Measurements from ENCODE around the gene PRKCE. TPM values are rescaled to one million over a fixed set of nuclear protein-coding genes. Genes with fewer than 3 reads are reported as not detected.

PRKCE gene
- total RNA-seq, 6 experiments from 2014 or later: 5.2 to 18.8 (median 11.0) TPM

DNA sequence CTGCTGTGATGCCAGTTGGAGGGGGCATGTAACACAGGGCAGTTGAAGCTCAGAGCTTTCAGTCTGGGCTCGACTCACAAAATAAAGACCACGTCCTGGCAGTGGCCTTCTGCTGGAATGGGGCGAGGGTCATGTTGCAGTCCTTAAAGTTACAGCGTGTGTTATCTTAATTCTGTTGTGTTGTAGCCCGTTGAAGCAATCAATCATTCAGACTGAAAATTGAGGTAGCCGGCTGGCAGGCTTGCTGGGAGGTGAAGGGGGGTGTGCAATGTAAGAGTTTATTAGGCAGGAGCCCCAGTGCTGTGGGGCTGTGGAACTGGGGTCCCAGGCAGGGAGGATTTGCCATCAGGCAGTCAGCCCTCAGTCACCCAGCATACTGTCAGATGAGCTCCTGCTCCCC, 508.9 kb downstream of the PRKCE start:
- intact Hi-C loops (cut with DNase I): no loop called here
- Histone ChIP-seq H3K36me3 (peaks cover 0 to 2% (median 0%) of the 10 kb centered on the region in 4 donors), H3K27ac (no peak overlapping the region), H3K4me3 (no peak overlapping the region), H3K9me3 (no peaks in the 10 kb centered on the region), H3K4me1 (no peaks in the 10 kb centered on the region), H3K27me3 (no peaks in the 10 kb centered on the region)
- TF ChIP-seq POLR2A (IDR thresholded peaks at IDR 0.05): no peak
- TF ChIP-seq, protein P1, sequence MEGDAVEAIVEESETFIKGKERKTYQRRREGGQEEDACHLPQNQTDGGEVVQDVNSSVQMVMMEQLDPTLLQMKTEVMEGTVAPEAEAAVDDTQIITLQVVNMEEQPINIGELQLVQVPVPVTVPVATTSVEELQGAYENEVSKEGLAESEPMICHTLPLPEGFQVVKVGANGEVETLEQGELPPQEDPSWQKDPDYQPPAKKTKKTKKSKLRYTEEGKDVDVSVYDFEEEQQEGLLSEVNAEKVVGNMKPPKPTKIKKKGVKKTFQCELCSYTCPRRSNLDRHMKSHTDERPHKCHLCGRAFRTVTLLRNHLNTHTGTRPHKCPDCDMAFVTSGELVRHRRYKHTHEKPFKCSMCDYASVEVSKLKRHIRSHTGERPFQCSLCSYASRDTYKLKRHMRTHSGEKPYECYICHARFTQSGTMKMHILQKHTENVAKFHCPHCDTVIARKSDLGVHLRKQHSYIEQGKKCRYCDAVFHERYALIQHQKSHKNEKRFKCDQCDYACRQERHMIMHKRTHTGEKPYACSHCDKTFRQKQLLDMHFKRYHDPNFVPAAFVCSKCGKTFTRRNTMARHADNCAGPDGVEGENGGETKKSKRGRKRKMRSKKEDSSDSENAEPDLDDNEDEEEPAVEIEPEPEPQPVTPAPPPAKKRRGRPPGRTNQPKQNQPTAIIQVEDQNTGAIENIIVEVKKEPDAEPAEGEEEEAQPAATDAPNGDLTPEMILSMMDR (IDR thresholded peaks at IDR 0.05): no peak
- no peak for ATAC-seq
- 66% methylated on average over 5 of the region's 6 CpGs for WGBS (ENCODE audit: insufficient coverage, low coverage, low lambda C conversion rate, missing lambda C conversion rate)
- DNase-seq: no peak

DNA sequence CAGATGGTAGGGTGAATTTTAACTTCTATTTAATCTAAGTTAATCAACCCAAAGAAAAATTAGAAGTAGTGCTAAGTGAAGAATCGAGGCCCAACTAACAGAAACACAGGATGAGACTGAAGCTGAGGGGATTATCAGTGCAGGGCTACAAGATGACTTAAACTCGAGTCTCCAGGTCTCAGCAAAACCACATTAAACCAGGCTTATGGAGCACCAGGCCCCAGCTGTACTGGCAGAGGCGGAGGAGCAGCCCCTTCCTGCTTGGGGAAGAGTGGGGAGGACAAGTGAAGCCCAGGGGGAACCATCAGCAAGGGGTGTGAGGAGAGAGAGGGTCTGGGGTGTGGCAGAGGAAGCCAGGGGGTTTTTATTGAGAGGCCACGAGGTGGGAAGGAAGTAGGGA, 509.8 kb downstream of the PRKCE start:
- no peak overlapping the region for H3K27ac ChIP-seq
- no peaks in the 10 kb centered on the region for H3K4me1 ChIP-seq
- DNase-seq (no peak), ATAC-seq (no peak)
- H3K27me3 ChIP-seq: no peaks in the 10 kb centered on the region
- no peaks in the 10 kb centered on the region for H3K9me3 ChIP-seq
- intact Hi-C loops (cut with DNase I): no loop called here
- no peak for TF ChIP-seq POLR2A (IDR thresholded peaks at IDR 0.05)
- TF ChIP-seq, protein P1 (IDR thresholded peaks at IDR 0.05): no peak
- no peak overlapping the region for H3K4me3 ChIP-seq
- WGBS (ENCODE audit: insufficient coverage, low coverage, low lambda C conversion rate, missing lambda C conversion rate): 66% methylated on average over 4 of the region's 4 CpGs
- H3K36me3 ChIP-seq: peaks cover 0 to 2% (median 0%) of the 10 kb centered on the region in 4 donors

DNA sequence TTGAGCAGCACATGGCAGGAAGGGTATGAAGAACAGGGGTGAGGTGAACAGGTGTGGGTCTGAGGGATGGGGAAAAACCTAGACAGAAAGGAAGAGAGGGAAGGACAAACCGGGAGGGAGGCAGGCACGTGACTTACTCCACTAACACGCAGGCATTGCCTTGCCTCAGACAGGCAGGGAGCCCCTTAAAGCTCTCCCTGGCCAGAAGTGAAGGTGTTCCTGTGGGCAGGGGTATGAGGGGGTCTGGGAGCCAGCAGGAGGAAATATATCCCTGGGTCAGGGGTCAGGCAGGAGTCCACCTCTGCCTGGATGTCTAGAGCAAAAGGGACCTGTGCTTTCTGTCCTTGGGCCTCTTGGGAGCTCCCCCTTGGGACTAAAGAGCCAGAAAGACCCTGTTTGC, 510.4 kb downstream of the PRKCE start:
- Histone ChIP-seq H3K27ac (no peak overlapping the region), H3K27me3 (no peaks in the 10 kb centered on the region), H3K4me3 (no peak overlapping the region), H3K9me3 (no peaks in the 10 kb centered on the region), H3K4me1 (no peaks in the 10 kb centered on the region), H3K36me3 (peaks cover 0 to 2% (median 0%) of the 10 kb centered on the region in 4 donors)
- intact Hi-C loops (cut with DNase I): no loop called here
- WGBS (ENCODE audit: insufficient coverage, low coverage, low lambda C conversion rate, missing lambda C conversion rate): 92% methylated on average over 3 of the region's 3 CpGs
- DNase-seq: no peak
- no peak for ATAC-seq
- TF ChIP-seq, protein P1 (IDR thresholded peaks at IDR 0.05): no peak
- no peak for TF ChIP-seq POLR2A (IDR thresholded peaks at IDR 0.05)

DNA sequence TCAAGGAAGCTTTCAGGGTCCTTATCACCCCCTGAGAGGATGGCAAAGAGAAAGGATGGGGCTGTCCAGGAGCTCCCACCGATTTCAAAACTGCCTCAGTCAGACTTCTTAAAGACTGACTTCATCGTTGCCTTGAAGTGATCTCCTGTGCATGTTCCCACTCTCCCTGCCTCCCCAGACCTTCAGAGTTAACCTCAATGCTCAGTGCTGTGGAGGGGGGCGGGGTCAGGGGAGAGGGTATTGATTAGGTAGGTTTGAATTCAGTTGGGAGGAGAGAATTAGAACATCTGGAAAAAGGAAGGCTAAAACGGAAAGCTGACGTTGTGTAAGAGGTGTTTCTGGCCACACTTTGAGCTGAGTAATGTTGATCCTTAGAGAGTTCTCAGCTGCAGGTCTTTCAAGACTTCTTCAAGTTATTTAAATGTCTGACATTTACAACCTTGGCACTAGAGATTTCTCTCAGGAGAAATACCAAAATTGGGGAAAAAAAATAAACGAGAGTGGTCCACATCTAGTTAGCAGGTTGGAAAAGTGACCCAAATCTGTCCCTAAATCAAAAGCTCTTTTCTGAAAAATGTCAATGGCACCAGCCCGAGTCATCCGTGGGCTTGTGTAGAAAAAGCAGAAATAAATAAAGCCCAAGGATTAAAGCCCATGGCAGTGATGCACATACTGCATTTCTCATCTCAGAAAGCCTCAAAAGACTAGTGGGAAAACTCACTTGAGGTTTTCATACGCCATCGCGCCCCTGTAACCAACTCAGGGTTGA, 511.0 kb downstream of the PRKCE start:
- no peak overlapping the region for H3K4me3 ChIP-seq
- TF ChIP-seq, protein P1 (IDR thresholded peaks at IDR 0.05): no peak
- no peak for TF ChIP-seq POLR2A (IDR thresholded peaks at IDR 0.05)
- no peak for ATAC-seq
- H3K9me3 ChIP-seq: no peaks in the 10 kb centered on the region
- H3K4me1 ChIP-seq: no peaks in the 10 kb centered on the region
- intact Hi-C loops (cut with DNase I): no loop called here
- DNase-seq: no peak
- 74% methylated on average over 8 of the region's 11 CpGs for WGBS (ENCODE audit: insufficient coverage, low coverage, low lambda C conversion rate, missing lambda C conversion rate)
- H3K27ac ChIP-seq: no peak overlapping the region
- H3K36me3 ChIP-seq: peaks cover 0 to 2% (median 0%) of the 10 kb centered on the region in 4 donors
- no peaks in the 10 kb centered on the region for H3K27me3 ChIP-seq
